Measurements from ENCODE around the gene MPC1.

The MPC1 gene

DNA sequence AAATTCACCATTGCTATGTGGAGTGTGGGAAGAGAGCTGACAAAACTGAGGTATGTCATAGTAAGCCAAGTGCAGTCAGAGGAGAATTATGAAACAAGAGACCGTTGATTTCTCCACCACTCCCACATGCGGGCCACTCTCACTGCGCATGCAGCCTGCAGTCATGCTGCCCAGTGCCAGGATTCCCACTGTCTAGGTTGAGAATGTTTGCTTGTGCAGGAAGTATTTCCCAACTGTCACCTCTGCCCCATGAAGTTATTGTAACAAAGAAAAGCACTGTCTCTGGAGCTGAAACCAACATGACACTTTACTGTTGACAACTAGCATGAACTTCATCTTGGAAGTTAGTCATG is 21.7 kb downstream of the MPC1 start:
- TF ChIP-seq ARNT (IDR thresholded peaks at IDR 0.05) (no peak), TARDBP (IDR thresholded peaks at IDR 0.05) (no peak), HDGF (IDR thresholded peaks at IDR 0.05; ENCODE audit: borderline replicate concordance) (no peak), NFRKB (IDR thresholded peaks at IDR 0.05) (no peak), ELF4 (IDR thresholded peaks at IDR 0.05) (no peak), FOXA1 (IDR thresholded peaks at IDR 0.05) (no peak), ZNF384 (IDR thresholded peaks at IDR 0.05) (no peak)
- ChIA-PET POLR2A (no interaction called here), CTCF (no interaction called here)
- DNase-seq (ENCODE audit: extremely low spot score): no peak

DNA sequence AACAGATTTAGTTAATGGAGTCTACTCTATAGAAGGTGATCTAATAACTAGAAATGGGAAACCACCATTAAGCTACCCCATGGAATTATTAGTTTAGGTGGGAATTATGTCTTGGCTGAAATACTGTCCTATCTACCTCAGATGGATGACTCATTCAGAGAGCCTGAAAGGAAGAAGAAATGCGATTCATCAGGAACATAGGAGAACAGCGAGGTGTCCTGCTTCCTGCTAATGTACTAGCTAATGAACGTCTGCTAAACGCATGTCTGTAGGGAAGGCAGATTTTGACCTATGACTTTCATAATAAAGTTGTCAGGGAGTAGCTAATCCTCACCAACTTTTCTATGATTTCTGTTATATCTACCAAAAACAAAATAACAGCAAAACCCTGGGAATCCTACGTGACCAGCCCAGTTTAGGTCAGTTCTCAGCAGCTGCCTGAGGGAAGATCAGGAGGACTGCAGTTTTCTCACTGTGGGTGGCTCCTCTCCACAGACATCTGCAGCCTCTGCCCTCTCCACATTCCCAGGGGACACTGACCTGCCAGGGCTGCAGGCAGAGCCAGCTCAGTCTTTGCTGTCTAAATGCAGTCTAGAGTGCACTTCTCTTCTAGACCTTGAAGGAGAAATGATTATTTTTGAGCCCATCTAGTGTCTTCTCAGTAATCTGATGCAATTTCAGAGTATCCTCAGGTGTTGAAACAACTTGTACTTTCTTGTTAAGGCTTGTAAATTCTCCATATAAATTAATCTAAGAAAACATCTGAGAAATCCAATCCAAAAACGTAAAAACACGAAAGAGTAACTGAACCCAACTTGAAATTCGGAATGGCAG is 22.3 kb downstream of the MPC1 start:
- POLR2A ChIA-PET: interaction anchor here (0.6 kb wide), 1 partner anchor 17 kb away, joined by 3 read pairs; no protein-coding TSS in a partner anchor
- no peak for TF ChIP-seq SUZ12 (IDR thresholded peaks at IDR 0.05)
- no peak for TF ChIP-seq BHLHE40 (IDR thresholded peaks at IDR 0.05; ENCODE audit: borderline replicate concordance)
- no peak for TF ChIP-seq SP1 (IDR thresholded peaks at IDR 0.05)
- TF ChIP-seq ARNT (IDR thresholded peaks at IDR 0.05): no peak
- TF ChIP-seq HDGF (IDR thresholded peaks at IDR 0.05; ENCODE audit: borderline replicate concordance): no peak
- TF ChIP-seq LEF1 (IDR thresholded peaks at IDR 0.05; ENCODE audit: borderline replicate concordance): no peak
- TF ChIP-seq ELF4 (IDR thresholded peaks at IDR 0.05): no peak
- TF ChIP-seq FOXA1 (IDR thresholded peaks at IDR 0.05): no peak
- TF ChIP-seq TARDBP (IDR thresholded peaks at IDR 0.05): no peak
- no peak for TF ChIP-seq NFRKB (IDR thresholded peaks at IDR 0.05)
- TF ChIP-seq, protein P1, sequence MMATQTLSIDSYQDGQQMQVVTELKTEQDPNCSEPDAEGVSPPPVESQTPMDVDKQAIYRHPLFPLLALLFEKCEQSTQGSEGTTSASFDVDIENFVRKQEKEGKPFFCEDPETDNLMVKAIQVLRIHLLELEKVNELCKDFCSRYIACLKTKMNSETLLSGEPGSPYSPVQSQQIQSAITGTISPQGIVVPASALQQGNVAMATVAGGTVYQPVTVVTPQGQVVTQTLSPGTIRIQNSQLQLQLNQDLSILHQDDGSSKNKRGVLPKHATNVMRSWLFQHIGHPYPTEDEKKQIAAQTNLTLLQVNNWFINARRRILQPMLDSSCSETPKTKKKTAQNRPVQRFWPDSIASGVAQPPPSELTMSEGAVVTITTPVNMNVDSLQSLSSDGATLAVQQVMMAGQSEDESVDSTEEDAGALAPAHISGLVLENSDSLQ (IDR thresholded peaks at IDR 0.05): no peak
- no peak for TF ChIP-seq FOXK2 (IDR thresholded peaks at IDR 0.05)
- no peak for TF ChIP-seq FOXM1 (IDR thresholded peaks at IDR 0.05; ENCODE audit: borderline replicate concordance)
- no peak for TF ChIP-seq ZNF384 (IDR thresholded peaks at IDR 0.05)
- no peak for TF ChIP-seq CTBP1 (IDR thresholded peaks at IDR 0.05; ENCODE audit: borderline replicate concordance)
- TF ChIP-seq L3MBTL2 (conservative IDR thresholded peaks at IDR 0.05): no peak
- CTCF ChIA-PET: no interaction called here
- no peak for DNase-seq (ENCODE audit: extremely low spot score)

DNA sequence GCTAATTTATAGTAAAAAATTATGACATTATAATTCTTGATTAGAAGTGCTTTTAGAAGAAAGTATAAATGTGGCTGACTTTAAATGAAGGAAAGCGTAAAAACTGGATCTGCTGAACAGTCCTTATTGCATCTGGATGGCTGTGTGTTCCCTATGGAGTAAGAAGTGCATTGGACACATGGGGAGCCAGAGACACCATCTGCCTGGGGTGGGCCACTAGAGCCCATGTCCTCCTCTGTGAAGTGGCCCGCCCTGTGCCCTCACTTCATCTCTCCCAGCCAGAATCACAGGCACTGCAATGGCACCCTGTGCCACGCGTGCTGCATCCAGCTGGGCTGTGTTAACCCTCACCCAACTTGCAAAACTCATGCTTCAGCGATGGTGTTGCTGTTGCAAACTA is 27.2 kb downstream of the MPC1 start:
- ChIA-PET CTCF (no interaction called here), POLR2A (no interaction called here)
- TF ChIP-seq CTBP1 (IDR thresholded peaks at IDR 0.05; ENCODE audit: borderline replicate concordance) (no peak), HDGF (IDR thresholded peaks at IDR 0.05; ENCODE audit: borderline replicate concordance) (no peak)
- no peak for DNase-seq (ENCODE audit: extremely low spot score)

DNA sequence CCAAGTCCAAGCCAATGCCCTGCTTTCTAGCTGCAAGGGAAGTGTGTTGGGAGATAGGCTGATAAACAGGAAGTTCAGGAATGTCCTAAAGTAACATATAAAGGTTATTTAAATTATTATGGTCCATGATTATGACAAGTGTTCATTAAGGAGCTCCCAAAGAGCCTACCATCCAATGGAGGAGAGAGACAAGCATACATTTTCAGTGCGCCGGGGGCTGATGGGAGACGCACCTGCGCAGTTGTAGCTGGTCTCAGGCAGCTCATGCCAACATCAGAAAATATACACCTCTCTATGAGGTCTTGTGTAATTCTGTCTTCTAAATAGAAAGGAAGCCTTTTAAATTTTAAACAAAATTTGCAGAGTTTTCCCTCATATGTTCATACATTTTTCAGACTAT is 27.8 kb downstream of the MPC1 start:
- no peak for DNase-seq (ENCODE audit: extremely low spot score)
- no peak for TF ChIP-seq ELF4 (IDR thresholded peaks at IDR 0.05)
- TF ChIP-seq, protein P1 (IDR thresholded peaks at IDR 0.05): no peak
- TF ChIP-seq LEF1 (IDR thresholded peaks at IDR 0.05; ENCODE audit: borderline replicate concordance): no peak
- no peak for TF ChIP-seq HDGF (IDR thresholded peaks at IDR 0.05; ENCODE audit: borderline replicate concordance)
- no peak for TF ChIP-seq FOXA1 (IDR thresholded peaks at IDR 0.05)
- TF ChIP-seq TARDBP (IDR thresholded peaks at IDR 0.05): no peak
- TF ChIP-seq BHLHE40 (IDR thresholded peaks at IDR 0.05; ENCODE audit: borderline replicate concordance): no peak
- TF ChIP-seq FOXM1 (IDR thresholded peaks at IDR 0.05; ENCODE audit: borderline replicate concordance): no peak
- ChIA-PET CTCF (no interaction called here), POLR2A (no interaction called here)

GRCh38 chr6:166354143-166354542 is 28.6 kb downstream of the MPC1 start:
- POLR2A ChIA-PET: interaction anchor here (0.6 kb wide), 1 partner anchor 74 kb away, joined by 4 read pairs; no protein-coding TSS in a partner anchor
- CTCF ChIA-PET: no interaction called here
- no peak for TF ChIP-seq ELF4 (IDR thresholded peaks at IDR 0.05)
- TF ChIP-seq, protein P1 (IDR thresholded peaks at IDR 0.05): no peak
- TF ChIP-seq ARNT (IDR thresholded peaks at IDR 0.05): no peak
- TF ChIP-seq CTBP1 (IDR thresholded peaks at IDR 0.05; ENCODE audit: borderline replicate concordance): no peak
- TF ChIP-seq FOXA1 (IDR thresholded peaks at IDR 0.05): no peak
- TF ChIP-seq L3MBTL2 (conservative IDR thresholded peaks at IDR 0.05): no peak
- TF ChIP-seq FOXM1 (IDR thresholded peaks at IDR 0.05; ENCODE audit: borderline replicate concordance): no peak
- no peak for TF ChIP-seq ZNF384 (IDR thresholded peaks at IDR 0.05)
- no peak for DNase-seq (ENCODE audit: extremely low spot score)

GRCh38 chr6:166353507-166353906 is 29.2 kb downstream of the MPC1 start:
- CTCF ChIA-PET: no interaction called here
- TF ChIP-seq FOXA1 (IDR thresholded peaks at IDR 0.05) (no peak), FOXK2 (IDR thresholded peaks at IDR 0.05) (no peak), ZNF384 (IDR thresholded peaks at IDR 0.05) (no peak)
- POLR2A ChIA-PET: interaction anchor here (0.6 kb wide), 1 partner anchor 74 kb away, joined by 4 read pairs; no protein-coding TSS in a partner anchor
- DNase-seq (ENCODE audit: extremely low spot score): no peak

- TF ChIP-seq CTBP1 (IDR thresholded peaks at IDR 0.05; ENCODE audit: borderline replicate concordance) (no peak), ELF4 (IDR thresholded peaks at IDR 0.05) (no peak), ARNT (IDR thresholded peaks at IDR 0.05) (no peak), LEF1 (IDR thresholded peaks at IDR 0.05; ENCODE audit: borderline replicate concordance) (no peak)
- TF ChIP-seq, protein P1 (IDR thresholded peaks at IDR 0.05): no peak
- CTCF ChIA-PET: no interaction called here
- no peak for DNase-seq (ENCODE audit: extremely low spot score)
- POLR2A ChIA-PET: no interaction called here
These were observed 29.8 kb downstream of the MPC1 start for GRCh38 chr6:166352923-166353322.
